Measurements from ENCODE around the gene KCNC3. TPM values are rescaled to one million over a fixed set of nuclear protein-coding genes. Genes with fewer than 3 reads are reported as not detected.

The KCNC3 gene
- total and polyA plus RNA-seq, 2 of the 13 experiments (the other 11 are each of a cell fraction or from before 2014, with no cell fraction given), result 0.29 to 1.7 TPM

DNA sequence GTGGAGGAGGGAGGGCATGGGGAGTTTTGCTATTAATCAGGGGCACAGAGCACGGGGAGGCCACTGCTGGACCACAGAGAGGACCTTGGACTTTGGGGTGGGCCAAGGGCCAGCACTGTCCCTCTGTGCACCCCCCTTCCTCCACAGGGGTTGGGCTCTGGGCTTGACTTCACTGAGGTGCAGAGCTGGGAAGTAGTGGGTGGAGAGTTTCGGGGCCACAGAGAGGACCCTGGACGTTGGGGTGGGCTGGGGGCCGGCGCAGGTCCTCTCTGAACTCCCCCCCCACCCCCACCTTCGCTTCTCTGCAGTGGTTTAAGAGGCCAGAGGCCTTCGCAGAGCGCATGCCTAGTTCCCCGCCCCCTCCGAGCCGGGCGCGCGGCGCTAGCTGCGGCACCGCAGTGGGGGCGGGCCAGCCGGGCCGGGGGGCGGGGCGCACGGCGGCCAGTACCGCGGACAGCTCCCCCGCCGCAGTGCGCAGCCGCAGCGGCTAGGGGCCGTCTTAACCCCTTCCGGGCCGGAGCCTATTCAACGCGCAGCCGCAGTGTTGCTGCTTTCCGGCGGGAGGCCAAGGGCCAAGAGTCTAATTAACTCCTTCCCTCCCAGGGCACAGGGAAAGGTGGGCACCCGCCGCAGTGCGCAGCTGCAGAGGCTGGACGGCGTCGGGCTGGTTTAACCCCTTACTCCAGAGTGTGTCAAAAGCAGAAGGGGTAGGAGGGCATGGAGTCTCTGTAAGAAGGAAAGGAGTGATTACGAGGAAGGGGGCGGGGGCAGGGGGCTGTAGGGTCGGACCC, 3.7 kb downstream of the KCNC3 start (continued):
- TF ChIP-seq, protein P1, sequence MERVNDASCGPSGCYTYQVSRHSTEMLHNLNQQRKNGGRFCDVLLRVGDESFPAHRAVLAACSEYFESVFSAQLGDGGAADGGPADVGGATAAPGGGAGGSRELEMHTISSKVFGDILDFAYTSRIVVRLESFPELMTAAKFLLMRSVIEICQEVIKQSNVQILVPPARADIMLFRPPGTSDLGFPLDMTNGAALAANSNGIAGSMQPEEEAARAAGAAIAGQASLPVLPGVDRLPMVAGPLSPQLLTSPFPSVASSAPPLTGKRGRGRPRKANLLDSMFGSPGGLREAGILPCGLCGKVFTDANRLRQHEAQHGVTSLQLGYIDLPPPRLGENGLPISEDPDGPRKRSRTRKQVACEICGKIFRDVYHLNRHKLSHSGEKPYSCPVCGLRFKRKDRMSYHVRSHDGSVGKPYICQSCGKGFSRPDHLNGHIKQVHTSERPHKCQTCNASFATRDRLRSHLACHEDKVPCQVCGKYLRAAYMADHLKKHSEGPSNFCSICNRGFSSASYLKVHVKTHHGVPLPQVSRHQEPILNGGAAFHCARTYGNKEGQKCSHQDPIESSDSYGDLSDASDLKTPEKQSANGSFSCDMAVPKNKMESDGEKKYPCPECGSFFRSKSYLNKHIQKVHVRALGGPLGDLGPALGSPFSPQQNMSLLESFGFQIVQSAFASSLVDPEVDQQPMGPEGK (CRISPR knock-in tag; IDR thresholded peaks at IDR 0.05), result peak; percentile 83
- TF ChIP-seq TOE1 (CRISPR knock-in tag; IDR thresholded peaks at IDR 0.05), result peak; percentile 77; the same call in 1 of the 2 replicates
- TF ChIP-seq ZBTB38 (CRISPR knock-in tag; IDR thresholded peaks at IDR 0.05), result peak; percentile 21; the same call in 1 of the 2 replicates
- peak; percentile 29; the same call in 1 of the 2 replicates for TF ChIP-seq FOXK1 (CRISPR knock-in tag; IDR thresholded peaks at IDR 0.05; ENCODE audit: borderline replicate concordance, low read depth)
- TF ChIP-seq ARID2 (CRISPR knock-in tag; IDR thresholded peaks at IDR 0.05; ENCODE audit: borderline replicate concordance), result no peak
- TF ChIP-seq IKZF4 (CRISPR knock-in tag; IDR thresholded peaks at IDR 0.05; ENCODE audit: borderline replicate concordance, low read depth, not compliant biosample characterization), result peak; percentile 96
- no peak for TF ChIP-seq NFIC (IDR thresholded peaks at IDR 0.05; ENCODE audit: low read length)
- no peak for TF ChIP-seq NAIF1 (CRISPR knock-in tag; IDR thresholded peaks at IDR 0.05; ENCODE audit: borderline replicate concordance)
- 0 out of 2 replicates have a peak, but pooled peaks have one; percentile 34 for TF ChIP-seq SIN3B (IDR thresholded peaks at IDR 0.05; ENCODE audit: low read length)
- no peak for TF ChIP-seq HDAC6 (IDR thresholded peaks at IDR 0.05; ENCODE audit: low read depth, low read length)
- TF ChIP-seq RBAK (CRISPR knock-in tag; IDR thresholded peaks at IDR 0.05), result no peak
- TF ChIP-seq, protein P2, sequence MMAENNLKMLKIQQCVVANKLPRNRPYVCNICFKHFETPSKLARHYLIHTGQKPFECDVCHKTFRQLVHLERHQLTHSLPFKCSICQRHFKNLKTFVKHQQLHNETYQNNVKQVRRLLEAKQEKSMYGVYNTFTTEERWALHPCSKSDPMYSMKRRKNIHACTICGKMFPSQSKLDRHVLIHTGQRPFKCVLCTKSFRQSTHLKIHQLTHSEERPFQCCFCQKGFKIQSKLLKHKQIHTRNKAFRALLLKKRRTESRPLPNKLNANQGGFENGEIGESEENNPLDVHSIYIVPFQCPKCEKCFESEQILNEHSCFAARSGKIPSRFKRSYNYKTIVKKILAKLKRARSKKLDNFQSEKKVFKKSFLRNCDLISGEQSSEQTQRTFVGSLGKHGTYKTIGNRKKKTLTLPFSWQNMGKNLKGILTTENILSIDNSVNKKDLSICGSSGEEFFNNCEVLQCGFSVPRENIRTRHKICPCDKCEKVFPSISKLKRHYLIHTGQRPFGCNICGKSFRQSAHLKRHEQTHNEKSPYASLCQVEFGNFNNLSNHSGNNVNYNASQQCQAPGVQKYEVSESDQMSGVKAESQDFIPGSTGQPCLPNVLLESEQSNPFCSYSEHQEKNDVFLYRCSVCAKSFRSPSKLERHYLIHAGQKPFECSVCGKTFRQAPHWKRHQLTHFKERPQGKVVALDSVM (CRISPR knock-in tag; IDR thresholded peaks at IDR 0.05), result peak; percentile 34; the same call in 1 of the 2 replicates
- TF ChIP-seq, protein P3, sequence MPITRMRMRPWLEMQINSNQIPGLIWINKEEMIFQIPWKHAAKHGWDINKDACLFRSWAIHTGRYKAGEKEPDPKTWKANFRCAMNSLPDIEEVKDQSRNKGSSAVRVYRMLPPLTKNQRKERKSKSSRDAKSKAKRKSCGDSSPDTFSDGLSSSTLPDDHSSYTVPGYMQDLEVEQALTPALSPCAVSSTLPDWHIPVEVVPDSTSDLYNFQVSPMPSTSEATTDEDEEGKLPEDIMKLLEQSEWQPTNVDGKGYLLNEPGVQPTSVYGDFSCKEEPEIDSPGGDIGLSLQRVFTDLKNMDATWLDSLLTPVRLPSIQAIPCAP (CRISPR knock-in tag; IDR thresholded peaks at IDR 0.05; ENCODE audit: low read depth), result no peak
- TF ChIP-seq, protein P4, sequence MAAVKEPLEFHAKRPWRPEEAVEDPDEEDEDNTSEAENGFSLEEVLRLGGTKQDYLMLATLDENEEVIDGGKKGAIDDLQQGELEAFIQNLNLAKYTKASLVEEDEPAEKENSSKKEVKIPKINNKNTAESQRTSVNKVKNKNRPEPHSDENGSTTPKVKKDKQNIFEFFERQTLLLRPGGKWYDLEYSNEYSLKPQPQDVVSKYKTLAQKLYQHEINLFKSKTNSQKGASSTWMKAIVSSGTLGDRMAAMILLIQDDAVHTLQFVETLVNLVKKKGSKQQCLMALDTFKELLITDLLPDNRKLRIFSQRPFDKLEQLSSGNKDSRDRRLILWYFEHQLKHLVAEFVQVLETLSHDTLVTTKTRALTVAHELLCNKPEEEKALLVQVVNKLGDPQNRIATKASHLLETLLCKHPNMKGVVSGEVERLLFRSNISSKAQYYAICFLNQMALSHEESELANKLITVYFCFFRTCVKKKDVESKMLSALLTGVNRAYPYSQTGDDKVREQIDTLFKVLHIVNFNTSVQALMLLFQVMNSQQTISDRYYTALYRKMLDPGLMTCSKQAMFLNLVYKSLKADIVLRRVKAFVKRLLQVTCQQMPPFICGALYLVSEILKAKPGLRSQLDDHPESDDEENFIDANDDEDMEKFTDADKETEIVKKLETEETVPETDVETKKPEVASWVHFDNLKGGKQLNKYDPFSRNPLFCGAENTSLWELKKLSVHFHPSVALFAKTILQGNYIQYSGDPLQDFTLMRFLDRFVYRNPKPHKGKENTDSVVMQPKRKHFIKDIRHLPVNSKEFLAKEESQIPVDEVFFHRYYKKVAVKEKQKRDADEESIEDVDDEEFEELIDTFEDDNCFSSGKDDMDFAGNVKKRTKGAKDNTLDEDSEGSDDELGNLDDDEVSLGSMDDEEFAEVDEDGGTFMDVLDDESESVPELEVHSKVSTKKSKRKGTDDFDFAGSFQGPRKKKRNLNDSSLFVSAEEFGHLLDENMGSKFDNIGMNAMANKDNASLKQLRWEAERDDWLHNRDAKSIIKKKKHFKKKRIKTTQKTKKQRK (IDR thresholded peaks at IDR 0.05; ENCODE audit: low read length), result no peak
- TF ChIP-seq ZFP82 (CRISPR knock-in tag; IDR thresholded peaks at IDR 0.05; ENCODE audit: borderline replicate concordance), result peak; percentile 85; the same call in 1 of the 2 replicates
- no peak for TF ChIP-seq POLR2AphosphoS2 (IDR thresholded peaks at IDR 0.05; ENCODE audit: low read depth, low read length)
- TF ChIP-seq, protein P5, sequence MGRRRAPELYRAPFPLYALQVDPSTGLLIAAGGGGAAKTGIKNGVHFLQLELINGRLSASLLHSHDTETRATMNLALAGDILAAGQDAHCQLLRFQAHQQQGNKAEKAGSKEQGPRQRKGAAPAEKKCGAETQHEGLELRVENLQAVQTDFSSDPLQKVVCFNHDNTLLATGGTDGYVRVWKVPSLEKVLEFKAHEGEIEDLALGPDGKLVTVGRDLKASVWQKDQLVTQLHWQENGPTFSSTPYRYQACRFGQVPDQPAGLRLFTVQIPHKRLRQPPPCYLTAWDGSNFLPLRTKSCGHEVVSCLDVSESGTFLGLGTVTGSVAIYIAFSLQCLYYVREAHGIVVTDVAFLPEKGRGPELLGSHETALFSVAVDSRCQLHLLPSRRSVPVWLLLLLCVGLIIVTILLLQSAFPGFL (CRISPR knock-in tag; IDR thresholded peaks at IDR 0.05), result no peak
- TF ChIP-seq, protein P6, sequence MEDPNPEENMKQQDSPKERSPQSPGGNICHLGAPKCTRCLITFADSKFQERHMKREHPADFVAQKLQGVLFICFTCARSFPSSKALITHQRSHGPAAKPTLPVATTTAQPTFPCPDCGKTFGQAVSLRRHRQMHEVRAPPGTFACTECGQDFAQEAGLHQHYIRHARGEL (CRISPR knock-in tag; IDR thresholded peaks at IDR 0.05), result no peak

Data from HepG2 (cell line).